GM10266 (cell line): ENCODE results near the gene WDR19.

Source experiments
- DNase-seq: peaks from one replicate; pipeline ENCODE4 v3.0.0; 2012; ENCODE audit errors: extremely low spot score
- TF ChIP-seq, protein P1 (sequence below): IDR thresholded peaks from 2 replicates; pipeline ENCODE4 v1.5.1; 2012; ENCODE audit warnings: mild to moderate bottlenecking, low read depth; ENCODE audit not compliant: control insufficient read depth, insufficient read depth; ENCODE audit errors: missing control alignments

WDR19 gene

DNA sequence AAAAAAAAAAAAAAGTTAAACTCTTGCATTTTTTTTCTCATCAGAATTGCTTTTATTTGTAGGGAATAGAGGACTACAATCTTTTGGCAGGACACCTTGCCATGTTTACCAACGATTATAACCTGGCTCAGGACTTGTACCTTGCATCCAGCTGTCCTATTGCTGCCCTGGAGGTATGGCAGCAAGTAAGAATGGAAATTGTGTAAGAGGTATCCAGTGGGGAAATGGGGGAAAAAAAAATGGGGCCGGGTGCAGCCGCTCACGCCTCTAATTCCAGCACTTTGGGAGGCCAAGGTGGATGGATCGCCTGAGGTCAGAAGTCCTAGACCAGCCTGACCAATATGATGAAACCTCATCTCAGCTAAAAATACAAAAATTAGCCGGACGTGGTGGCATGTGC is 49.8 kb downstream of the WDR19 start:
- no peak for DNase-seq

DNA sequence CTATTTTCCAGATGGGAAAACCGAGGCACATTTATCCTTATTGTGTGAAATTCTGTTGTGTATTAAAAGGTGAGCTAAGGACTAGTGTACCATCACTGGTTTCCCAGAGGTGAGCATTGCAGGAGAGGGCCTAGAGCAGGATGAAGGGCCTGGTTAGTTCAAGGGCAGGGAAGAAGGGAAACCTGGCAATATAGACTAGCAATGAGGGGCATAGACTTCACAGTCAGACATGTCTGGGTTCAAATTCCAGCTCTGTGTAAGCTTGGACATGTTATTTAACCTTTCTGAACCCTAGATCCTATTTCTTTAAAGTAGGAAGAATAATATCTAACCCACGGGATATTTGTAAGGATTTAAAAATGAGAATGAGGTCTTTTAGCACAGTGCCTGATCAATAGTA is 50.8 kb downstream of the WDR19 start:
- TF ChIP-seq, protein P1, sequence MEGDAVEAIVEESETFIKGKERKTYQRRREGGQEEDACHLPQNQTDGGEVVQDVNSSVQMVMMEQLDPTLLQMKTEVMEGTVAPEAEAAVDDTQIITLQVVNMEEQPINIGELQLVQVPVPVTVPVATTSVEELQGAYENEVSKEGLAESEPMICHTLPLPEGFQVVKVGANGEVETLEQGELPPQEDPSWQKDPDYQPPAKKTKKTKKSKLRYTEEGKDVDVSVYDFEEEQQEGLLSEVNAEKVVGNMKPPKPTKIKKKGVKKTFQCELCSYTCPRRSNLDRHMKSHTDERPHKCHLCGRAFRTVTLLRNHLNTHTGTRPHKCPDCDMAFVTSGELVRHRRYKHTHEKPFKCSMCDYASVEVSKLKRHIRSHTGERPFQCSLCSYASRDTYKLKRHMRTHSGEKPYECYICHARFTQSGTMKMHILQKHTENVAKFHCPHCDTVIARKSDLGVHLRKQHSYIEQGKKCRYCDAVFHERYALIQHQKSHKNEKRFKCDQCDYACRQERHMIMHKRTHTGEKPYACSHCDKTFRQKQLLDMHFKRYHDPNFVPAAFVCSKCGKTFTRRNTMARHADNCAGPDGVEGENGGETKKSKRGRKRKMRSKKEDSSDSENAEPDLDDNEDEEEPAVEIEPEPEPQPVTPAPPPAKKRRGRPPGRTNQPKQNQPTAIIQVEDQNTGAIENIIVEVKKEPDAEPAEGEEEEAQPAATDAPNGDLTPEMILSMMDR = no peak
- DNase-seq = no peak

More for the DNA sequence above, 49.8 kb downstream of the WDR19 start:
- TF ChIP-seq, protein P1 = no peak

DNA sequence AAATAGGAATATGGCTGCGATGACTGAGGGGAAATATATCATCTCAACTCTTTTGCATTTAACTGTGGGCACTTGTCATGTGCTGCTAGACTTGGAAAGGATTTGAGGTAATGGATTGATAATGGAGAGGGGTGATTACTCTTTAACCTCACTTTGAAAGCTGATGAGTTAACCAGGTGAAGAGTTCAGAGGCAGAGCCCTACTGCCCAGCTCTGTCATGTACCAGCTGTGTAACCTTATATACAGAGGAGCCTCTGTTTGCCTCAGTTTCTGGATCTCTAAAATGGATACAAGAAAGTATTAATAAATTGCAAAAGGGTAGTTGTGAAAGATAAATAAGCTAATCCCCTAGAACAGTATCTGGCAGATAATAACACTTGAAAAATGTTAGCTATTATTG is 51.5 kb downstream of the WDR19 start:
- DNase-seq = no peak
- TF ChIP-seq, protein P1 = no peak

DNA sequence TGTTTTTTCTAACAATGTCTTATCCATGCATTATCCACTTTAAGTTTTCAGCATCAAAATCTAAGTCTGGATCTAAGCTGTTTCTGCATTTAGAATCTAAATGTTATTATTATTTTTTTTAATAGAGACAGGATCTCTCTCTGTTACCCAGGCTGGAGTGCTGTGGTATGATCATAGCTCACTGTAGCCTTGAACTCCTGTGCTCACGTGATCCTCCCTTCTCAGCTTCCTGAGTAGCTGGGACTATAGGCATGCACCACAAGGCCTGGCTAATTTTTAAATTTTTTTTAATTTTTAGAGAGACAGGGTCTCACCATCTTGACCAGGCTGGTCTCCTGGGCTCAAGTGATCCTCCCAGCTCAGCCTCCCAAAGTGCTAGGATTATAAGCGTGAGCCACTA is 52.7 kb downstream of the WDR19 start:
- no peak for DNase-seq
- TF ChIP-seq, protein P1 = no peak

GRCh38 chr4:39235696-39236095 is 53.4 kb downstream of the WDR19 start:
- TF ChIP-seq, protein P1 = no peak
- DNase-seq = no peak

DNA sequence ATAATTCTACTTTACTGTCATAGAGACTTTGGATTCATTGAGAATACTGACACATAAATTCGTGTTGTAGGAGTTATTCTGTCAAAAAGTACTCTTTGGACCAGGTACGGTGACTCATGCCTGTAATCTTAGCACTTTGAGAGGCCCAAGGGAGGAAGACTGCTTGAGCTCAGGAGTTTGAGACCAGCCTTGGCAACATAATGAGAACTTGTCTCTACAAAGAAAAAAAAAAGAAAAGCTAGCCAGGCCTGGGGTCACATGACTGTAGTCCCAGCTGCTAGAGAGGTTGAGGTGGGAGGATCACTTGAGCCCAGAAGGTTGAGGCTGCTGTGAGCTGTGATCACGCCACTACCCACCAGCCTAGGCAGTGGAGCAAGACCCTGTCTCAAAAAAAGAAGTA is 54.9 kb downstream of the WDR19 start:
- TF ChIP-seq, protein P1 = no peak
- DNase-seq = no peak

- no peak for DNase-seq
- TF ChIP-seq, protein P1 = no peak
These were observed 61.1 kb downstream of the WDR19 start for GRCh38 chr4:39243462-39243861.

- no peak for DNase-seq
- TF ChIP-seq, protein P1 = no peak
These were observed 72.9 kb downstream of the WDR19 start for GRCh38 chr4:39255266-39255665.
